Measurements from ENCODE around the gene MYO10.

Gene MYO10

GRCh38 chr5:16673241-16674201 lies 262.6 kb downstream of the MYO10 start:
- no peak for TF ChIP-seq CTCF (IDR thresholded peaks at IDR 0.05; ENCODE audit: unreplicated experiment in 3 of 3)

GRCh38 chr5:16671208-16671607 lies 264.9 kb downstream of the MYO10 start:
- Mint-ChIP-seq H3K27me3 (ENCODE audit: low read depth) (peaks cover 3% of the 10 kb centered on the region), H3K27ac (peak overlapping the region; percentile 13 to 53 (median 38))
- TF ChIP-seq CTCF (IDR thresholded peaks at IDR 0.05; ENCODE audit: unreplicated experiment in 3 of 3): no peak

More at GRCh38 chr5:16673241-16674201, 262.6 kb downstream of the MYO10 start:
- peaks cover 46% of the 10 kb centered on the region for H3K4me1 Mint-ChIP-seq
- no peaks in the 10 kb centered on the region for H3K27me3 Mint-ChIP-seq (ENCODE audit: low read depth)
- H3K4me3 Mint-ChIP-seq: peak overlapping the region in 1 of 3 experiments; percentile 1
- peak overlapping the region in 2 of 3 experiments; percentile 26 to 70 for H3K27ac Mint-ChIP-seq
- peaks cover 70% of the 10 kb centered on the region for H3K36me3 Mint-ChIP-seq (ENCODE audit: low read depth)
- H3K9me3 Mint-ChIP-seq: no peaks in the 10 kb centered on the region

GRCh38 chr5:16669776-16670175 lies 266.3 kb downstream of the MYO10 start:
- no peaks in the 10 kb centered on the region for H3K9me3 Mint-ChIP-seq
- H3K27ac Mint-ChIP-seq: peak overlapping the region in 2 of 3 experiments; percentile 53 to 57
- H3K4me1 Mint-ChIP-seq: peaks cover 75% of the 10 kb centered on the region
- peaks cover 75% of the 10 kb centered on the region for H3K36me3 Mint-ChIP-seq (ENCODE audit: low read depth)
- TF ChIP-seq CTCF (IDR thresholded peaks at IDR 0.05; ENCODE audit: unreplicated experiment in 3 of 3): no peak
- no peak overlapping the region for H3K4me3 Mint-ChIP-seq
- H3K27me3 Mint-ChIP-seq (ENCODE audit: low read depth): peaks cover 3% of the 10 kb centered on the region

More at GRCh38 chr5:16671208-16671607, 264.9 kb downstream of the MYO10 start:
- H3K4me1 Mint-ChIP-seq: peaks cover 67% of the 10 kb centered on the region
- H3K4me3 Mint-ChIP-seq: no peak overlapping the region
- peaks cover 75% of the 10 kb centered on the region for H3K36me3 Mint-ChIP-seq (ENCODE audit: low read depth)
- H3K9me3 Mint-ChIP-seq: no peaks in the 10 kb centered on the region

GRCh38 chr5:16668631-16669030 lies 267.5 kb downstream of the MYO10 start:
- Mint-ChIP-seq H3K4me3 (no peak overlapping the region), H3K9me3 (no peaks in the 10 kb centered on the region), H3K27me3 (ENCODE audit: low read depth) (peaks cover 3% of the 10 kb centered on the region), H3K27ac (peak overlapping the region in 2 of 3 experiments; percentile 45 to 53), H3K4me1 (peaks cover 80% of the 10 kb centered on the region), H3K36me3 (ENCODE audit: low read depth) (peaks cover 78% of the 10 kb centered on the region)
- TF ChIP-seq CTCF (IDR thresholded peaks at IDR 0.05; ENCODE audit: unreplicated experiment in 3 of 3): no peak

GRCh38 chr5:16668194-16668593 lies 267.9 kb downstream of the MYO10 start:
- H3K27ac Mint-ChIP-seq: peak overlapping the region in 1 of 3 experiments; percentile 53
- H3K4me1 Mint-ChIP-seq: peaks cover 77% of the 10 kb centered on the region
- peaks cover 75% of the 10 kb centered on the region for H3K36me3 Mint-ChIP-seq (ENCODE audit: low read depth)
- no peak overlapping the region for H3K4me3 Mint-ChIP-seq
- TF ChIP-seq CTCF (IDR thresholded peaks at IDR 0.05; ENCODE audit: unreplicated experiment in 3 of 3): no peak
- peaks cover 3% of the 10 kb centered on the region for H3K27me3 Mint-ChIP-seq (ENCODE audit: low read depth)
- H3K9me3 Mint-ChIP-seq: no peaks in the 10 kb centered on the region

All from nephron (organoid).